Tibial nerve (tissue), 4 donors: Measurements from ENCODE around the gene QPRT. TPM values are rescaled to one million over a fixed set of nuclear protein-coding genes. Genes with fewer than 3 reads are reported as not detected.
"Not testable (repeated sequence)": the region's sequence is repeated elsewhere in the genome, so short reads cannot be mapped to it uniquely, and the experiment has no call there.

ENCODE experiments used
- DNase-seq, 2 donors: peaks; one replicate each; pipeline ENCODE4 v3.0.0-alpha.2; 2019; ENCODE audit warnings: low spot score in 2 of 2
- H3K27ac ChIP-seq, 4 donors: fragments of 200-600 bp; sonication (generic) in 3 of 4; one replicate each; pipeline ENCODE4 v1.5.1; 2017 to 2019; ENCODE audit warnings: mild to moderate bottlenecking in 1 of 4
- H3K27me3 ChIP-seq, 2 donors: fragments of 200-600 bp; sonication (generic) in 1 of 2; one replicate each; pipeline versions ENCODE4 v1.5.1 to v1.6.0; 2017 to 2019
- H3K36me3 ChIP-seq, 3 donors: fragments of 200-600 bp; sonication (generic); one replicate each; pipeline ENCODE4 v1.5.1; 2018 to 2019
- H3K4me1 ChIP-seq, 4 donors: fragments of 200-600 bp; sonication (generic) in 3 of 4; one replicate each; pipeline ENCODE4 v1.5.1; 2017 to 2019
- H3K4me3 ChIP-seq, 4 donors: fragments of 200-600 bp; sonication (generic) in 3 of 4; one replicate each; pipeline ENCODE4 v1.5.1; 2017 to 2019; ENCODE audit warnings: mild to moderate bottlenecking in 1 of 4, moderate library complexity in 1 of 4
- H3K9me3 ChIP-seq, 4 donors: fragments of 200-600 bp; sonication (generic) in 3 of 4; one replicate each; pipeline ENCODE4 v1.5.1; 2017 to 2019
- CTCF ChIP-seq, 5 experiments: fragments of 200-600 bp in 3 of 5; fragments of 450-650 bp in 2 of 5; sonication (generic) in 3 of 5; IDR thresholded peaks; one replicate each; pipeline ENCODE4 v1.5.1; 2016 to 2019; ENCODE audit warnings: antibody characterized with exemption in 5 of 5, mild to moderate bottlenecking in 3 of 5, moderate library complexity in 2 of 5
- EP300 ChIP-seq, 2 donors: sonication (generic); formaldehyde crosslinking; IDR thresholded peaks; one replicate each; pipeline ENCODE4 v1.6.1; 2017; ENCODE audit warnings: antibody characterized with exemption in 2 of 2, mild to moderate bottlenecking in 1 of 2
- POLR2A ChIP-seq, 2 donors: fragments of 450-650 bp; IDR thresholded peaks; one replicate each; pipeline ENCODE4 v1.6.1; 2017; ENCODE audit warnings: antibody characterized with exemption in 2 of 2, mild to moderate bottlenecking in 2 of 2, moderate library complexity in 2 of 2
- WGBS, 2 donors: methylation state at CpG; one replicate each; pipeline ENCODE4 v1.1.5; 2018; 5-methylcytosine and 5-hydroxymethylcytosine counted together
- total RNA-seq, 4 donors: library from RNA; depleted of rRNA; stranded (reverse); fragments of >200 nt; gene quantifications; one replicate each; pipeline ENCODE4 v1.1.0, GENCODE V29; 2016

Gene QPRT
- total RNA-seq, 4 donors from 2014 or later = 15.3 to 50.4 (median 38.5) TPM

GRCh38 chr16:29729116-29729521, 50.1 kb downstream of the QPRT start:
- no peak overlapping the region for H3K4me3 ChIP-seq
- no peak for DNase-seq
- peaks cover 0 to 5% (median 0%) of the 10 kb centered on the region in 4 donors for H3K4me1 ChIP-seq
- H3K36me3 ChIP-seq = no peaks in the 10 kb centered on the region
- H3K9me3 ChIP-seq = no peaks in the 10 kb centered on the region
- peaks cover 0 to 10% of the 10 kb centered on the region in 2 donors for H3K27me3 ChIP-seq
- 32 to 34% methylated on average over 6 of the region's 6 CpGs for WGBS, 2 donors
- no peak overlapping the region for H3K27ac ChIP-seq
- TF ChIP-seq POLR2A (IDR thresholded peaks at IDR 0.05) = no peak
- peak; percentile 28 to 56 (median 40) for TF ChIP-seq CTCF (IDR thresholded peaks at IDR 0.05)
- no peak for TF ChIP-seq EP300 (IDR thresholded peaks at IDR 0.05)

- H3K27me3 ChIP-seq = peaks cover 0 to 10% of the 10 kb centered on the region in 2 donors
- 58 to 68% methylated on average over 7 of the region's 7 CpGs for WGBS, 2 donors
- no peak overlapping the region for H3K4me3 ChIP-seq
- peaks cover 0 to 5% (median 0%) of the 10 kb centered on the region in 4 donors for H3K4me1 ChIP-seq
- no peak for TF ChIP-seq CTCF (IDR thresholded peaks at IDR 0.05)
- no peak for TF ChIP-seq EP300 (IDR thresholded peaks at IDR 0.05)
- no peak for TF ChIP-seq POLR2A (IDR thresholded peaks at IDR 0.05)
- no peaks in the 10 kb centered on the region for H3K36me3 ChIP-seq
- H3K27ac ChIP-seq = no peak overlapping the region
- H3K9me3 ChIP-seq = no peaks in the 10 kb centered on the region
- DNase-seq = no peak
Observed at GRCh38 chr16:29730649-29731048, 51.7 kb downstream of the QPRT start.

- not testable (repeated sequence) for H3K27ac ChIP-seq, H3K27me3 ChIP-seq, H3K4me3 ChIP-seq, H3K9me3 ChIP-seq, DNase-seq, H3K4me1 ChIP-seq, H3K36me3 ChIP-seq
- WGBS, 2 donors = 83 to 84% methylated on average over 13 of the region's 13 CpGs
Observed at GRCh38 chr16:29731768-29732601, 53.0 kb downstream of the QPRT start.

GRCh38 chr16:29734786-29735185, 55.8 kb downstream of the QPRT start:
- no peak for TF ChIP-seq POLR2A (IDR thresholded peaks at IDR 0.05)
- TF ChIP-seq CTCF (IDR thresholded peaks at IDR 0.05) = no peak
- no peak for TF ChIP-seq EP300 (IDR thresholded peaks at IDR 0.05)
- no peaks in the 10 kb centered on the region for H3K36me3 ChIP-seq
- no peak overlapping the region for H3K27ac ChIP-seq
- peaks cover 0 to under 1% of the 10 kb centered on the region in 2 donors for H3K27me3 ChIP-seq
- WGBS, 2 donors = 50 to 68% methylated on average over 1 of the region's 1 CpG
- peaks cover 0 to 12% (median 0%) of the 10 kb centered on the region in 4 donors for H3K9me3 ChIP-seq
- no peak overlapping the region for H3K4me3 ChIP-seq
- DNase-seq = no peak
- no peaks in the 10 kb centered on the region for H3K4me1 ChIP-seq

GRCh38 chr16:29736112-29736511, 57.1 kb downstream of the QPRT start:
- Histone ChIP-seq H3K4me1 (no peaks in the 10 kb centered on the region), H3K4me3 (no peak overlapping the region), H3K27me3 (no peaks in the 10 kb centered on the region), H3K36me3 (no peaks in the 10 kb centered on the region), H3K27ac (no peak overlapping the region), H3K9me3 (peaks cover 0 to 12% (median 0%) of the 10 kb centered on the region in 4 donors)
- 42 to 52% methylated on average over 5 of the region's 5 CpGs for WGBS, 2 donors
- no peak for TF ChIP-seq CTCF (IDR thresholded peaks at IDR 0.05)
- TF ChIP-seq POLR2A (IDR thresholded peaks at IDR 0.05) = no peak
- no peak for TF ChIP-seq EP300 (IDR thresholded peaks at IDR 0.05)
- DNase-seq = no peak
